Smooth muscle cell (in vitro differentiated cells): ENCODE data around the gene MXRA7. TPM values are rescaled to one million over a fixed set of nuclear protein-coding genes. Genes with fewer than 3 reads are reported as not detected.

Experiments used
- DNase-seq: peaks from one replicate; lab custom pipeline; 2025; ENCODE audit not compliant: unreplicated experiment; lab: John Stamatoyannopoulos, UW
- H2AFZ ChIP-seq: fragments of 200-600 bp; sonication (generic); 2 replicates; pipeline ENCODE4 v1.6.0; 2016; ENCODE audit warnings: antibody characterized with exemption, low read depth, mild to moderate bottlenecking
- H3F3A ChIP-seq: fragments of 200-600 bp; sonication (generic); 2 replicates; pipeline ENCODE4 v1.6.0; 2017; ENCODE audit warnings: antibody characterized with exemption, low read depth
- H3K27ac ChIP-seq: fragments of 200-600 bp; sonication (generic); 2 replicates; pipeline ENCODE4 v1.5.1; 2016; ENCODE audit warnings: low read depth, mild to moderate bottlenecking
- H3K27me3 ChIP-seq: fragments of 200-600 bp; sonication (generic); 2 replicates; pipeline ENCODE4 v1.6.1; 2016; ENCODE audit warnings: low read depth, mild to moderate bottlenecking
- H3K36me3 ChIP-seq: fragments of 200-600 bp; sonication (generic); 2 replicates; pipeline ENCODE4 v1.5.1; 2016; ENCODE audit warnings: low read depth
- H3K4me1 ChIP-seq: fragments of 200-600 bp; sonication (generic); 2 replicates; pipeline ENCODE4 v1.5.1; 2016; ENCODE audit warnings: low read depth
- H3K4me2 ChIP-seq: fragments of 200-600 bp; sonication (generic); 2 replicates; pipeline ENCODE4 v1.6.0; 2016; ENCODE audit warnings: mild to moderate bottlenecking
- H3K4me3 ChIP-seq: fragments of 200-600 bp; sonication (generic); 2 replicates; pipeline ENCODE4 v1.5.1; 2016; ENCODE audit warnings: mild to moderate bottlenecking
- H3K79me2 ChIP-seq: fragments of 200-600 bp; sonication (generic); 2 replicates; pipeline ENCODE4 v1.6.0; 2016; ENCODE audit warnings: low read depth, mild to moderate bottlenecking
- H3K9ac ChIP-seq: fragments of 200-600 bp; sonication (generic); 2 replicates; pipeline ENCODE4 v1.6.0; 2016; ENCODE audit warnings: low read depth
- H3K9me3 ChIP-seq: fragments of 200-600 bp; sonication (generic); replicated peaks from 2 replicates; pipeline ENCODE4 v1.5.1; 2016; ENCODE audit warnings: low read depth
- H4K20me1 ChIP-seq: fragments of 200-600 bp; sonication (generic); 2 replicates; pipeline ENCODE4 v1.6.0; 2016; ENCODE audit warnings: low read depth
- WGBS: methylation state at CpG from one replicate; pipeline ENCODE4 v1.1.7; 2016; ENCODE audit warnings: low lambda C conversion rate; 5-methylcytosine and 5-hydroxymethylcytosine counted together
- polyA plus RNA-seq: library from polyadenylated mRNA; unstranded; fragments of >200 nt; fragmentation: Nextera tagmentation; extraction: Ambion mirVana; gene quantifications from 2 replicates; pipeline ENCODE4 v1.2.1, GENCODE V29; 2016
- total RNA-seq: library from RNA; depleted of rRNA; stranded (reverse); fragments of >200 nt; gene quantifications from 2 replicates; pipeline ENCODE4 v1.2.3, GENCODE V29; 2014
- TF ChIP-seq, protein P1 (sequence below): fragments of 200-600 bp; sonication (generic); IDR thresholded peaks from 2 replicates; pipeline ENCODE4 v1.5.1; 2017; ENCODE audit warnings: borderline replicate concordance, mild to moderate bottlenecking, antibody characterized with exemption; ENCODE audit not compliant: insufficient read depth, poor library complexity, severe bottlenecking

MXRA7 gene
- total and polyA plus RNA-seq, 2 experiments from 2014 or later = 134 to 158 TPM

DNA sequence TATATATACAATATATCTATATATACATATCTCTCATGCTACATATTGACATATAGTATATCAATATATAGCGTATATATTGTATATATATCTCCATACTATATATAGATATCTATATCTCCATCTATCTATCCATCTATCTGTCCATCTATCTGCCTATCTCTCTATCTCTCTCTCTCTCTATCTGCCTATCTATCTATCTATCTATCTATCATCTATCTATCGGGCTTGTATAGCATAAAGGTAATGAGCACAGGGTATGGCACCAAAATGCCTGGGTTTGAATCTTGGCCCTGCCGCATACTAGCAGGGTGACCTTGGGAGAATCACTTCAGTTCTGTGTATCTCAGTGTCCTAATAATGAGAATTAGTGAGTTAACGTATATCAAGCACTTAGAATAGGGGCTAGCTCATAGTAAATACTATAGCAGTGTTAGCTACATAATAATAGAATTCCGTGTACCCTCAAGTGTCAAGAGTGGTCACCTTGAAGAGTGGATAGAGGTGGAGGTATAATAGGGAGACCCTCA lies 68.7 kb downstream of the MXRA7 start:
- 94% methylated on average over 5 of the region's 5 CpGs for WGBS
- H3K79me2 ChIP-seq = no peaks in the 10 kb centered on the region
- H3K4me3 ChIP-seq = no peak overlapping the region
- H3K4me1 ChIP-seq = peaks cover 7% of the 10 kb centered on the region
- no peak overlapping the region for H3K9ac ChIP-seq
- no peaks in the 10 kb centered on the region for H3K36me3 ChIP-seq
- no peaks in the 10 kb centered on the region for H3F3A ChIP-seq
- no peaks in the 10 kb centered on the region for H3K27me3 ChIP-seq
- H3K4me2 ChIP-seq = no peak overlapping the region
- TF ChIP-seq, protein P1, sequence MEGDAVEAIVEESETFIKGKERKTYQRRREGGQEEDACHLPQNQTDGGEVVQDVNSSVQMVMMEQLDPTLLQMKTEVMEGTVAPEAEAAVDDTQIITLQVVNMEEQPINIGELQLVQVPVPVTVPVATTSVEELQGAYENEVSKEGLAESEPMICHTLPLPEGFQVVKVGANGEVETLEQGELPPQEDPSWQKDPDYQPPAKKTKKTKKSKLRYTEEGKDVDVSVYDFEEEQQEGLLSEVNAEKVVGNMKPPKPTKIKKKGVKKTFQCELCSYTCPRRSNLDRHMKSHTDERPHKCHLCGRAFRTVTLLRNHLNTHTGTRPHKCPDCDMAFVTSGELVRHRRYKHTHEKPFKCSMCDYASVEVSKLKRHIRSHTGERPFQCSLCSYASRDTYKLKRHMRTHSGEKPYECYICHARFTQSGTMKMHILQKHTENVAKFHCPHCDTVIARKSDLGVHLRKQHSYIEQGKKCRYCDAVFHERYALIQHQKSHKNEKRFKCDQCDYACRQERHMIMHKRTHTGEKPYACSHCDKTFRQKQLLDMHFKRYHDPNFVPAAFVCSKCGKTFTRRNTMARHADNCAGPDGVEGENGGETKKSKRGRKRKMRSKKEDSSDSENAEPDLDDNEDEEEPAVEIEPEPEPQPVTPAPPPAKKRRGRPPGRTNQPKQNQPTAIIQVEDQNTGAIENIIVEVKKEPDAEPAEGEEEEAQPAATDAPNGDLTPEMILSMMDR = no peak
- no peak for DNase-seq
- no peak overlapping the region for H2AFZ ChIP-seq
- no peaks in the 10 kb centered on the region for H4K20me1 ChIP-seq
- no peak overlapping the region for H3K27ac ChIP-seq
- H3K9me3 ChIP-seq = no peaks in the 10 kb centered on the region

DNA sequence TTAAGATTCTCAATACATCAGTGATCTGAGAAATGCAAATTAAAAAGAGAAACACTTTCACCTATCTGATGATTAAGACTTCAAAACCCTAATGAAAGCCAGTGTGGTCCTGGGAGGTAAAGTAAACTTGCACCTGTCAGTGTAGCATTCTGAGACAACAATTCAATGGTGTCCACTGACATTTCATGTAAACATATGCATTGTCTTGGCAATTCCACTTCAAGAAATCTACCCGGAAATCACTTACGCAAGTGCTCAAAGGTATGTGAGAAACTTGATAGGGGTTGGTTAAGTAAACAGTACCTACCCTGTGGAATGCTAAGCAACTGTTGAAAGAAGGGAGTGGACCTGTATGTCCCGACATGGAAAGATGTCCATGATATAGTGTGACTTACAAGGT lies 69.3 kb downstream of the MXRA7 start:
- Histone ChIP-seq H3K27me3 (no peaks in the 10 kb centered on the region), H3K4me3 (peak overlapping the region; percentile 32), H4K20me1 (no peaks in the 10 kb centered on the region), H3K36me3 (no peaks in the 10 kb centered on the region), H3K9me3 (no peaks in the 10 kb centered on the region), H2AFZ (no peak overlapping the region), H3K9ac (no peak overlapping the region), H3K4me2 (no peak overlapping the region), H3K27ac (no peak overlapping the region), H3K4me1 (peaks cover 7% of the 10 kb centered on the region), H3K79me2 (no peaks in the 10 kb centered on the region), H3F3A (no peaks in the 10 kb centered on the region)
- 65% methylated on average over 3 of the region's 3 CpGs for WGBS
- TF ChIP-seq, protein P1 = no peak
- no peak for DNase-seq

GRCh38 chr17:76640550-76641380 lies 70.0 kb downstream of the MXRA7 start:
- WGBS = 70% methylated on average over 6 of the region's 6 CpGs
- no peaks in the 10 kb centered on the region for H3K79me2 ChIP-seq
- no peaks in the 10 kb centered on the region for H3K27me3 ChIP-seq
- H3K9ac ChIP-seq = no peak overlapping the region
- peaks cover 6% of the 10 kb centered on the region for H3F3A ChIP-seq
- no peaks in the 10 kb centered on the region for H3K36me3 ChIP-seq
- peak overlapping the region; percentile 32 for H3K4me3 ChIP-seq
- H3K9me3 ChIP-seq = no peaks in the 10 kb centered on the region
- no peak overlapping the region for H2AFZ ChIP-seq
- H3K27ac ChIP-seq = no peak overlapping the region
- H4K20me1 ChIP-seq = no peaks in the 10 kb centered on the region
- peaks cover 7% of the 10 kb centered on the region for H3K4me1 ChIP-seq
- DNase-seq = no peak
- H3K4me2 ChIP-seq = no peak overlapping the region
- TF ChIP-seq, protein P1 = no peak
